Measurements from ENCODE around the gene GYS1.

- TF ChIP-seq, protein P1, sequence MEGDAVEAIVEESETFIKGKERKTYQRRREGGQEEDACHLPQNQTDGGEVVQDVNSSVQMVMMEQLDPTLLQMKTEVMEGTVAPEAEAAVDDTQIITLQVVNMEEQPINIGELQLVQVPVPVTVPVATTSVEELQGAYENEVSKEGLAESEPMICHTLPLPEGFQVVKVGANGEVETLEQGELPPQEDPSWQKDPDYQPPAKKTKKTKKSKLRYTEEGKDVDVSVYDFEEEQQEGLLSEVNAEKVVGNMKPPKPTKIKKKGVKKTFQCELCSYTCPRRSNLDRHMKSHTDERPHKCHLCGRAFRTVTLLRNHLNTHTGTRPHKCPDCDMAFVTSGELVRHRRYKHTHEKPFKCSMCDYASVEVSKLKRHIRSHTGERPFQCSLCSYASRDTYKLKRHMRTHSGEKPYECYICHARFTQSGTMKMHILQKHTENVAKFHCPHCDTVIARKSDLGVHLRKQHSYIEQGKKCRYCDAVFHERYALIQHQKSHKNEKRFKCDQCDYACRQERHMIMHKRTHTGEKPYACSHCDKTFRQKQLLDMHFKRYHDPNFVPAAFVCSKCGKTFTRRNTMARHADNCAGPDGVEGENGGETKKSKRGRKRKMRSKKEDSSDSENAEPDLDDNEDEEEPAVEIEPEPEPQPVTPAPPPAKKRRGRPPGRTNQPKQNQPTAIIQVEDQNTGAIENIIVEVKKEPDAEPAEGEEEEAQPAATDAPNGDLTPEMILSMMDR (conservative IDR thresholded peaks at IDR 0.05 in 1 of 2, IDR thresholded peaks at IDR 0.05 in 1 of 2; ENCODE audit: extremely low read depth in 1 of 2, insufficient read depth in 1 of 2, low read depth in 1 of 2, low read length in 2 of 2) = no peak
- no peak for TF ChIP-seq EZH2 (IDR thresholded peaks at IDR 0.05; ENCODE audit: borderline replicate concordance, low read length)
These were observed 18.1 kb upstream of the GYS1 start for GRCh38 chr19:49011194-49011593.

Measured in mammary epithelial cell (primary cell).